ENCODE data around the gene TNRC18.
A peak's percentile ranks its signal among the peaks of the same experiment; 100 is the strongest.

The TNRC18 gene

DNA sequence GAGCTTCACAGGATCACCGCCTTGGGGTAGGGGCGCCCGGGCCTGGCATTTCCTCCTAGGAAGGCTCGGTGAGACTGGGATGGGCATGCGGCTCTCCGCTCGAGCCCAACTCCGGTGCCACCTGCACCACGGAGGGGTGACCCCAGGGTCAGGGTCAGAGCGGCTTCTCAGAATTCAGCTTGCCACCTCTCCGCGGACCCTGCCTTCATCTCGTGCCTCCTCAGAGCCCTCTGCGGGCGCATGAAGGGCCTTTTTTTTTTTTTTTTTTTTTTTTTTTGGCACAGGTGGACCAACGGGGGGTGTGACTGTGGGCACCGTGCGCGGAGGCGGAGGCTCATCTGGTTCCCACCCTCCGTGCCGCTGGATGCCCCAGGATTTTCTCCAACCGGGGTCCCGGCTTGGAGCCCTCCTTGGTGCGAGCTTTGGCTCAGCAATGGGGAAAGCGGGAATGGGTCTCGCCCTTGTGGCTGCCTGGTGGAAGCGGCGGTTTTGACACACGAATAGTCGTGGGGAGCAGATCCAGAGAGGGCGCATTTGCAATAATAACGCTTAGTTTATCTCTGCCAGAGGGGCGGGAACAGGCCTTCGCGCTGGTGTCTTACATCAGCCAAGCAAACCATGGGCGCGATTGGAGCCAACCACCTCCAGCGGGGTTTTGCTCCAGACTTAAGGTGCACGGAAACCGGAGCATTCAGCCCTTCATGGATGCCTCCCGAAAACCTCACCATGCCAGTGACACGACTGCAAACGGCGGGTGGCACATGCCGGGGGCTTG, 5.0 kb upstream of the TNRC18 start:
- peak in 52 of 58 donors; percentile 23 to 80 (median 54) for DNase-seq

DNA sequence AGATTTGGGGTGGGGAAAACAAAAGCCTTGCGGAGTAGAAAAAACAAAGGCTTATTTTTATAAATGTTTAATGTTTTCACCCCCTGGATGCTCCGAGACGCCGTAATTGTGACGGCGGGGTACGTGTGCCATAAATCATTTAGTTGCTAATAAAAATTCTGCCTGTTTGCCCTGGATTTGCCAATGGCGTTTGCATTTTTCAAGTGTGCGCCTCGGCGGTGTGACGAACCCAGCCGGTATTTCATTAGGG, 2.5 kb upstream of the TNRC18 start:
- no peak for DNase-seq

DNA sequence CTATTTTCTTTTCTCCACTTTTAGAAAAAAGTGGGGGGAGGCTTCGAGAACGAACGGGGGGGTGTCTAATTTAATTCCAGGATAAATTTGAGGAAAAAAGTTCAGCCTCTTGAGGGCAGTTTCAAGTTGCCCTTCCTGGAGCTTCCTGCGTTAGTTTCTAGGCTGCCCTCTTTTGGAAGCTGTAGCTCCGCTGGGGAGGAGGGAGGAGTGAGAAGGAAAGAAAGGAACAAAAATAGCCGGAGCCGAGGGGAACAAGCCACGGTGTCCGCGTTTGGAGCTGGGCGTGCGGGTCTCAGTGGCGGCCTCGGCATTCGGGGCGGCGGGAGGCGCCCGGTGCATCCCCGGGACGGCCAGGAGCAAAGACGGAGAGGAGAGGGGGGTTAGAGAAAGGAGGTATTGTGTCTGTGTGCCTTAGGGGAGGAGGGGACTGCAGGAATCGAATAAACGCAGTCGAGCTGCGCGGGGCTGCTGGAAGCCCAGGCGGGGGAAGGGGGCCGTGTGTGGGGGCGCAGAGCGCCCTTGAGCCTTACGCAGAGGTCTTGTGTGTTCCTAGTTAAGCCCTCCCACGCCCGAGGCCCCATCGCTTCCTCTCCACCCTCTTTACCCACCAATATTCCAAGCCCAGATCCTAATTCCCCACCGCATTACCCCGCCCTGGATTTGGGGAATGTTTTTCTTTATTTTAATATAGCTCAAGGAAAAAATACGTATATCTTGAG, 2.0 kb upstream of the TNRC18 start:
- peak in 56 of 58 donors; percentile 40 to 91 (median 74) for DNase-seq

DNA sequence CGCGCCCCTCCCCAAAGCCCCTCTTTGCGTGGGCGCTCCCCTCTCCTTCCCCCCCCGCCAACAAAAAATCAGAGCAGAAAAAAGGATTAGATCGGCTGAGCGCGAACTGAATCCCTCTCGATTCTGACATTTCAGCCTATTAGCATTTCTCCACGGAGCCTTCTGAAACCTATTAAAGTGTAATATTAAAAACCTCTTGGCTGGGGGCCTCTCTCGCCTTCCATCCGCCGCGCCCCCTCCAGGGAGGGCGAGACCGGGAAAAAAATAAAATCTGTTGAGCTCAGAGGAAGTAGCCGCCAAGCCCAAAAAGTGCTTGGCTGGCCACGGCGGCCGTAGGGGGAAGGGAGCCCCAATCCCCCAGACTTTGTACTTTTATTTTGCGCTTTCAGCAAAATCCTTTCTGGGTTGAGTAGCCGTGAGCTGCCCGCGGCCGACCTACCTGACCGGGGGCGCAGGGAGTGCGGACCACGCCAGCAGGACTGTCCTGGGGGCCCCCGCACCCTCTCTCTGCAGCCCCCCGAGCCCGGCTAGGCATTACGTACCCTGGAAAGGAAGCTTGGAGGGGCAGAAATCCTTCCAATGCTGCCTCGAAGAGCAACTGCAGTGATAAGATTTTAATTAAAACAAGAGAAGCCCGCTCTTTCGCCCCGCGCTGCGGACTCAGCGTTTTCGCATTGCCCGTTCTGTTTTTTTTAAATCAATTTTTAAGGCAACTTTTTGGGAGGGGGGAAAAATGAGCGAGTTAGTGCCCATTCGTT, 1.3 kb upstream of the TNRC18 start:
- DNase-seq: peak in 32 of 58 donors; percentile 20 to 68 (median 38)

DNA sequence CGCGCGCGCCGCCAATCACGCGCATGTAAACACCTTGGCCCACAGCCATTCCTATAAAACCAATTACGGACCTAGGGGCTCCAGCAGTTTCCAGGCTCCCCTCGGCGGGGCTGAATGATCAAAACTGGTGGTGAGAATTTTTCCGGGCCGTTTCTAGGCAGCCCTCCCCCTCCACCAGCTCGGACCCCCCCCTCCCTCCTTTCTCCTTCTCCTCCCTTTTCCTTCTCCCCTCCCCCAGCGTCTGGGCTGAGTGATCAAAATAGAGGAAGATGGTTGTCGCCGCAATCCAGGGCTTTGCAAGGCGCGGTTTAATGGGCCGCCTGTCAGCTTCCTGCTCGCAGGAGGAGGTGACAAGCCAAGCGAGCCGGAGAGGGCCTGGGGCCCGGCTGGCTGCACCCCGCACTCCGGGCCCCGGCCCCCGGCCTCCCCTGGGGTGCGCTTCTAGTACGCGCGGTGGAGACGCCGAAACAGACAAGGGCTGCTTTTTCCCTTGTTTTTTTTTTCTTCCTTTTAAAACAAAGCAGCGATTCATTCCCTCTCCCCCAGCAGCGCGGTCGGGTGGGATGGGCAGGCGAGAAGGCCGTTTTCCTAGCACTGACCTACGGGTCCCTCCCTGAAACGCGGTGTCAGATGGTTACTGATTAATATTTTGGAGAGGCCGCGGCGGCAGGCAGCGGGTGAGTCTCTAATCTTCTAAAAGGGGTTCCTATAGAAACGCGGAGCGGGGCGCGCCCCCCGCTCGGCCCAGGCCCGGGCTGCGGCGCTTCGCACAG, 528 bp upstream of the TNRC18 start:
- peak; percentile 55 to 98 (median 94) for DNase-seq

DNA sequence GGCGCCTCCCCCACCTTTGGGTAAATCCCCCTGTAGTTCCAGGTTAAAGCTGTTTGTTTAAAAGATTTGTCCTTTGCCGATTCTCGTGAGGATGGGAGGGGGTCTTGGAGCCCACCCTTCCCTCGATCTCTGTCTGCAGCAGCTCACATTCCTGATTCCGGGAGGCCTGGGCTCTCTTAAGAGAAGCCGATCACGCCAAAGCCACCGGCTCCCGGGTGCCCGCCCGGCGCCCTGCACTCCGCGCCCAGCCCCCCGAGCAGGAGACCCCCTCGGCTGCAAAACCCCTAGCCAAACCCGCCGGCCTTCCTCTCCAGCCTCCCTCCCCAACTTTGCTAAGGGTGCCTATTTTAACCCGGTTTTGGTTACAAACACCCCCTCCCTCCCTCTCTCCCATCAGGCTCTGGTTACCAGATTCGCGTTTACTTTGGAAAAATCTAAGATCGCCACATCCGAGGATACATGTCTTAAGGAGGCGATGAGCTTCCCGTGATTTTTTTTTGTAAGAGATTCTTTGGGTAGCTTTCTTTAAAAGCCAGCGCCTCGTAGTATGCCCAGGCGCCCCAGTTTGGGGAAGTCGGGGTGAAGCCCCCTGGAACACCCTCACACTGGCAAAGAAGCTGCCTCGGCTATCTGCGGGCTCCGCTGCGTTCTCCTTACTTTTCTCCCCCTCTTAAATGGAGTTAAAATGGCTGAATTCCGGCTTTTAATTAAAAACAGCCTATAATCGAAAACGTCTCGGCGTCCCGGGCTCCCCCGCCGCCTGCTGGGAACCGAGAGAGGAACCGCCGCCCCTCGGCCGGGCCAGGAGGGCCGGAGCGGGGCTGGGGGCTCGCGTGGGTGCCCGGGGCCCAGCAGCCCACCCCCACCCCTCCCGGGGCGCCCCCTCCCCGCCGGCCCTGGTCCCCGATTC, 983 bp downstream of the TNRC18 start:
- DNase-seq: peak in 12 of 58 donors; percentile 16 to 59 (median 46)

DNA sequence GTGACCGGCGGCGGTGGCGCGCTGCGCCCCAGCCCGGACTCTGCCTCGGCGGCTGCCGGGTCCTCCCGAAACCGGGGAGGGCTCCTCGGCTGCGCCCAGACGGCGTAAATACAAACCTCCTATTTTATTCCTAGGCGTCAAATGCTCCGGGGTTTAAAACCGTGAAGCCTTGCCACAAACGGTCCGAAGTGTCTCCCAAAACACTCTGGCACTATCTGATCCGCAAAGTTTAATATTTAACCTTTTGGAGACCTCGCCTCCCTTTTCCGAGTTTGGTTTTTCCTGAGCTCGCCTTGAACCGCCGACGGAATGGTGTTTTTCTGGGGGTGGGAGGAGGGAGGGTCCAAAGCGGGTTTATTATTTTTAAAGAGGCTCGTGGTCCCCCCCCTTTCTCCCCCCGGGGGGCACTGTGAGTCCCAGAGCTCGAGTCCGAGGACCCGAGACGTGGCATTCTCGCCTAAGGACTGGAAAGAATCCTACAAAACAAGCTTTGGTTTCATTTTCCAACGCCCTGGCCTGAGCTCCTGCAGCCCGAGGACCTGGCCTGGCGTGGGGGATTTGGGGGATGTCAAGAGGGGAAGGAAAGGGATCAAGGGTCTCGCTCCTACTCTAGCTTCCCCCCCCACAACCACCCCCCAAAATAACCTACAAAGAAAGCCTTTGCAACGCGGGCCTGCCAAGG, 1.8 kb downstream of the TNRC18 start:
- DNase-seq: peak in 28 of 58 donors; percentile 17 to 62 (median 40)

DNA sequence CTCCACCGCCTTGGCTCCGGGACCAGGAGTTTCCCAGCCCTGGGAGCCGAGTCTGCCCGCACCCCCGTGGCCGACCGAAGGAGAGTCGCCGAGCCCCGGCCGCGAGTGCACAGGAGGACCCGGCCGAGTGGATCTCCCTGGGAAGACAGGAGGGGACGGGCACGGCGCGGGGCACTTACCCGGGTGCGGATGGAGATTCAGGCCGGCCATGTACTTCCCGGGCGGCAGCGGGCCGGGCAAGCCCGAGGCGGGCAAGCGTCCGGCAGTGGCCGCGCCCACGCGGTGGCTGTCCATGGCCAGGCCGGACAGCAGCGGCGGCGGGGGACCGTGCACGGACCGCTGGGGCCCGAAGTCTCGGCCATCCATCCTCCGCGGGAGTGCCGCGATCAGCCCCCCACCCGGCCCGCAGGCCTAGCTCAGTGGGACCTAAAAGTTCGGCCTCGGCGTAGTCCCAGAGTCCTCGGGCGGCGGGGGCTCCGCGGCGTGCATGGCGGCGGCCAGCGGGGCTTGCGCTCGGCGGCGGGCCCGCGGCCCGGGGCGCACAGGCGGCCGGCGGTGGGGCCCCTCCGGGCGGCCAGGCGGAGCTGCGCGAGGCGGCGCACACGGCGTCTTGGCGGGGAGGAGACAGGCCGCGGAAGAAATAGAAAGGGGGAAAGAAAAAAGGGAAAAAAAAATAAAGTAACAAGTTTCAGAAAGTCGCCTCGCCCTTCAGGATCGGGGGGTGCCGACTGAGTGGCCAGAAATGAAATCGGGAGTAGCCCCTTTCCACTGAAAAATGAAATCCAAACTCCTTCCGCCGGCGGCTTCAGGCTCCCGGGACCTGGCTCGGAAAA, 2.5 kb downstream of the TNRC18 start:
- DNase-seq: peak in 6 of 58 donors; percentile 22 to 63 (median 46)

DNA sequence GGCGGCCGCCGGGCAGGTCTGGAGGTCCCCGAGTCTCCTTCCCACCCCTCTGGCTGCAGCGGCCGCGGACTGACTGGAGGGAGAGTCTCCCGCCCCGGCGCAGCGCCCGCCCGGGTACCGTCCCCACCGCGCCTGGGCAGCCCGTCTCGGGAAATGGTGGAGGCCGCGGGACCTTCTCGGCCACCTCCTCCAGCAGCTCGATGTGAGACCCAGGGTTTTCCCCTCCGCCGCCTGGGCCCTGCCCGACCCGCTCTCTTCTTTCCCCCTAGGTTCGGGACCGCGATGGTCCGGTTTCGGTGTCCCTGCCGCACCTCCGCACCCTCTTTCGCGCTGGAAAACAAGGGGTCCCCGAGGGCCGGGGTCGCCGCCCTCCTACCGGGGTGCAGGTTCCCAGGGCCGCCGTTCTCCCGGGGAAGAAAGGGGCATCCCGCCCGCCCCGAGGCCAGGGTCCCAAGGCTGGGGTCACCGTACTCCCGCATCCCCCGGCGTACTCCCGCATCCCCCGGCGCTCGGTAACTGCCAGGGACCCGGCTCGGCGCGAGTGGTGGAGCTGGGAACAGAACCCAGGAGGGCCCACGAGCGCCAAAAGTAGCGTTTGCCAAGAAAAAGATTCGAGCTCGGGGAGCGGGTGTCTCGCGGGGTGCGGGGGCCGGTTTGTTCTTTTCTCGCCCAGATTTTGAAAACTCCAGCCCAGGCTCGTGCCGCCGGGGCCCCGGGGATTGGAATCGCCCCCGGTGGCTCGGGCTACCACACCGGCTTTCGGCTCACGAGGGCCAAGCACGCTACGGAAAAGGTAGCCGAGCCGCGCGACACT, 3.4 kb downstream of the TNRC18 start:
- peak in 34 of 58 donors; percentile 17 to 63 (median 36) for DNase-seq

DNA sequence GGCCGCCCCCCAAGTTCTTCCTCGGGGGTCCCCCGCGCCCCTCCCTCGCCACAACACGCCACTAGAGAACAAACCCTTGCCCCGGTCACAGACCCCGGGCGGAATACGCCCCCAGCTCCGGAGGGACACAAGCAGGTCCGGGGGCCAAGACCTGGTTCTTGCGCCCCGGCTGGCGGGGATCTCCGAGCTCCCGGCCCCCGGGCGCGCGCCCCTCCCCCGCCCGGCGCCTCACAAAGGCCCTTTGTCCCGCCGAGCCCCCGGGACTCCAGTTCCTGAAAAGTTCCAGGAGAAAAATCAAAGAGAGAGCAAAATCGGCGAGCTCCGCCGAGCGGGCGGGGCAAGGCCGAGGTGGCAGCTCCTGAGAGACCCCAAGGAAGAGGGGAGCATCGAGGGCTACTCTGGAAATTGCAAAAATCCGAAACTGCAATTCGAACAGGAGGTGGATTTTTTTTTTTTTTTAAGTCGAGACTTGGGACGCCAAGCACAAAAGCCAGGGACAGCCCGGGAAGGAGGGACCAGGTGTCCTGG, 4.0 kb downstream of the TNRC18 start:
- DNase-seq: peak in 43 of 58 donors; percentile 20 to 72 (median 54)

DNA sequence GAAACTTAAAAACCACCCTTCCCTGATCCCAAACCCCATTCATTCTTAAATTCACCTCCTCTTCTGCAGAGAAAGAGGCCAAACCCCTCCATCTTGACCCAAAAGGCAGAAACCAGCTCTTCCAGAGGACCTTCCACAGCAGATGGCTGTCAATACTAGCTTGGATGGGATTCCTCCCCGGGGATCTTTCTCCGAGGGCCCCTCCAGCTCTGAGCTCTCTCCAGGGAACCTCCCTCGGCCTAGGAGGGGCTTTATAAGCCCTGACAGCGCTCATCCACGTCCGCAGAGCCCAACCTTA, 5.4 kb downstream of the TNRC18 start:
- peak in 1 of 58 donors; percentile 43 for DNase-seq

DNA sequence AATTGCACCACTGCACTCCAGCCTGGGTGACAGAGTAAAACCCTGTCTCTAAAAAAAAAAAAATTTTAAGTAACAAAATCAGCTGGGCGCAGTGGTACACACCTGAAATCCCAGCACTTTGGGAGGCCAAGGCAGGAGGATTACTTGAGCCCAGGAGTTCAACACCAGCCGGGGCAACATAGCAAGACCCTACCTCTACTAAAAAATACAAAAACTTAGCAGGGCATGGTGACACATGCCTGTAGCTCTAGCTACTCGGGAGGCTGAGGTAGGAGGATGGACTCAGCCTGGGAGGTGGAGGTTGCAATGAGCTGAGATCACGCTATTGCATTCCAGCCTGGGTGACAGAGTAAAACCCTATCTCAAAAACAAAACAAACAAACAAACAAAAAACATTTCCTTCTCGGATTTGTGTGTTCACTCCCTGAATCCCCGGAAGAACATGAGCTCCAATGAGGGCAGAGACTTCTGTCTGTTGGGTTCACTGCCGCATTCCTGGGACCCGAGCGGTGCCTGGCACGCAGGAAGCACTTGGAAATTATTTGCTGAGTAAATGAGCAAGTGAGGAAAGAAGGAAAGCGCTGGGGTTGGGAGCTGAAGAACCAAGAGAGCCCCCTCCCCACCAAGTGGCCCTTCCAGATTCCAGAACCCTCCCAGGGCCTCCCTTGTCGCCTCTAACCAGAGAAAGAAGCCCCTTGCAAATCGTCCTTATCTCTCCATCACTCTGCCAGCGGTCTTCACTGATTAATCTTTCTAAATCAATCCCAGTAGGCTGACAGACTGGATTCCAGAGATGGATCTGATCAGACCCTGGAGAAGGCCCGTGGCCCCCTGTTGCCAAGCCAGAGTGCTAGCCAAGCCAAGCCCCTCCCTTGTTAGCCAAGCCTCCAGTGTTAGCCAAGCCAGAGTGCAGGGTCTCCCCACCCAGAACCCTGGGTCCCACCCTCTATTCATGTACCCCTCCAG, 6.2 kb downstream of the TNRC18 start:
- peak in 2 of 58 donors; percentile 11 to 24 for DNase-seq

DNA sequence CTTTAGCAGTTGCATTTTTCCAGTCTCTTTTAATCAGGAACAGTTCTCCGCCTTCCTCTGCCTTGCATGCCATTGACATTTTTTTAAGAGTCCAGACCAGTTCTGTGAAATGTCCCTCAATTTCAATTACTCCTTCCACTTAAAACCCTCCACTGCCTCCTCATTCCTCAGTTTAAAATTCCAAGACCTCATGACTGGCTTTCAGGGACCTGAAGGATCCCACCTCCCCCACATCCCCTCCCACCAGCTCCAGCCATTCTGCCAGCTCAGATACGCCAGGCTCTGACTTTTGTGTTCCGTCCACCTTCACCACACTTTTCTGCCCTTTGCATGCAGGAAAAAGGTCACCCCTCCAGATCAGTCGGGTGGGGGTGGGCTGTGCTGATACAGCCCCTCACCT, 8.7 kb downstream of the TNRC18 start:
- DNase-seq: no peak

DNA sequence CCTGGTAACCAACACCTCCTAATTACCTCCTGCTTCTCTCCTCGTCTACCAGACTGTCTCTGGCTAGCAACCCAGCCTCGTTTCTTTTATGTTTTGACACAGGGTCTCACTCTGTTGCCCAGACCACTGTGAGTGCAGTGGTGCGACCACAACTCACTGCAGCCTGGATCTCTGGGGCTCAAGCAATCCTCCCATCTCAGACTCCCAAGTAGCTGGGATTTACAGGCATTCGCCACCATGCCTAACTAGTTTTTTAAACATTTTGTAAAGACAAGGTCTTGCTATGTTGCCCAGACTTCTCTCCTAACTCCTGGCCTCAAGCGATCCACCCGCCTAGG, 10.2 kb downstream of the TNRC18 start:
- DNase-seq: no peak

DNA sequence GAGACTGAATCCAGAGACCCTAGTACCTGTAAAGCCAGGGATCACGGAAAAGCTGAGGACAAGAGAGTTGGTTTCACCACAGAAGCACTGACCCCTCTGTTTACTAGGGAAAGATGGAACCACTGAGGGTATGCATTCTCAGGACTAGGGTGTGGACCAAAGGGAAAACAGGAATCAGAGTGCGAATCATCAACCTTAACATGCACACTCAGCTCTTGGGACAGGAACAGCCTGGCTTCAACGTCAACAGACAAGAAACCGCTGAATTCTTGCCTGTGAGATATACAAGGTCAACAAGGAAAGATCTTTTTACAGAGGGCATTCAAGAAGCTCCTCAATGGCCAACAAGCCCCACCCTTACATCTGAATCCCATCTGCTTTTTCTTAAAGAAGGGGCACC, 14.9 kb downstream of the TNRC18 start:
- DNase-seq: no peak
